WERI-Rb-1 (cell line): ENCODE measurements around the gene FARS2.

Experiments
- DNase-seq: peaks from one replicate; pipeline ENCODE4 v3.0.0-alpha.2; 2020
- H3K27ac ChIP-seq: fragments of 250-450 bp; sonication (Bioruptor Pico); 2 replicates; pipeline ENCODE4 v1.5.1; 2020; ENCODE audit warnings: mild to moderate bottlenecking, moderate library complexity
- H3K27me3 ChIP-seq: fragments of 250-450 bp; sonication (Bioruptor Pico); 2 replicates; pipeline ENCODE4 v1.5.1; 2021; ENCODE audit warnings: mild to moderate bottlenecking, low read depth, moderate library complexity; ENCODE audit not compliant: insufficient read depth, severe bottlenecking
- H3K36me3 ChIP-seq: fragments of 250-450 bp; sonication (Bioruptor Pico); 2 replicates; pipeline ENCODE4 v1.5.1; 2020; ENCODE audit warnings: mild to moderate bottlenecking, moderate library complexity
- H3K4me3 ChIP-seq: 2 replicates; pipeline ENCODE4 v1.5.1; 2011; ENCODE audit warnings: low read depth, mild to moderate bottlenecking, control low read depth, low read length
- H3K9me3 ChIP-seq: fragments of 250-450 bp; sonication (Bioruptor Pico); 2 replicates; pipeline ENCODE4 v1.5.1; 2021; ENCODE audit warnings: mild to moderate bottlenecking, moderate library complexity; ENCODE audit not compliant: severe bottlenecking
- TF ChIP-seq, protein P1 (sequence below): IDR thresholded peaks from 2 replicates; pipeline ENCODE4 v1.5.1; 2011; ENCODE audit warnings: low read depth, mild to moderate bottlenecking, control low read depth, inconsistent platforms, low read length

Gene FARS2

DNA sequence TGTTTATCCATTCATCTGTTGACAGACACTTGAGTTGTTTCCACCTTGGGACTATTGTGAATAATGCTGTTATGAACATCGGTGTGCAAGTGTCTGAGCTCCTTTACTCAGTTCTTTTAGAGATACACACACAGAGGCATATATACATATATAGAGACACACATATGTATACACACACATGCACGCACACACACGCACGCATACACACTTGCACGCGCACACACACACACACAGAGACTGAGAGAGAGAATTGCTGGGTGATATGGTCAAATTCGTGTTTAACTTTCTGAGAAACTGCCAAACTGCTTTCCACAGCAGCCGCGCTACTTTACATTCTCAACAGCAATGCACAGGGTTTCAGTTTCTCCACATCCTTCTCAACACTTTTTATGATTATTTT, 273.3 kb downstream of the FARS2 start:
- Histone ChIP-seq H3K27ac (no peak overlapping the region), H3K27me3 (no peaks in the 10 kb centered on the region), H3K4me3 (no peak overlapping the region), H3K9me3 (no peaks in the 10 kb centered on the region), H3K36me3 (no peaks in the 10 kb centered on the region)
- TF ChIP-seq, protein P1, sequence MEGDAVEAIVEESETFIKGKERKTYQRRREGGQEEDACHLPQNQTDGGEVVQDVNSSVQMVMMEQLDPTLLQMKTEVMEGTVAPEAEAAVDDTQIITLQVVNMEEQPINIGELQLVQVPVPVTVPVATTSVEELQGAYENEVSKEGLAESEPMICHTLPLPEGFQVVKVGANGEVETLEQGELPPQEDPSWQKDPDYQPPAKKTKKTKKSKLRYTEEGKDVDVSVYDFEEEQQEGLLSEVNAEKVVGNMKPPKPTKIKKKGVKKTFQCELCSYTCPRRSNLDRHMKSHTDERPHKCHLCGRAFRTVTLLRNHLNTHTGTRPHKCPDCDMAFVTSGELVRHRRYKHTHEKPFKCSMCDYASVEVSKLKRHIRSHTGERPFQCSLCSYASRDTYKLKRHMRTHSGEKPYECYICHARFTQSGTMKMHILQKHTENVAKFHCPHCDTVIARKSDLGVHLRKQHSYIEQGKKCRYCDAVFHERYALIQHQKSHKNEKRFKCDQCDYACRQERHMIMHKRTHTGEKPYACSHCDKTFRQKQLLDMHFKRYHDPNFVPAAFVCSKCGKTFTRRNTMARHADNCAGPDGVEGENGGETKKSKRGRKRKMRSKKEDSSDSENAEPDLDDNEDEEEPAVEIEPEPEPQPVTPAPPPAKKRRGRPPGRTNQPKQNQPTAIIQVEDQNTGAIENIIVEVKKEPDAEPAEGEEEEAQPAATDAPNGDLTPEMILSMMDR, result no peak
- DNase-seq, result no peak

DNA sequence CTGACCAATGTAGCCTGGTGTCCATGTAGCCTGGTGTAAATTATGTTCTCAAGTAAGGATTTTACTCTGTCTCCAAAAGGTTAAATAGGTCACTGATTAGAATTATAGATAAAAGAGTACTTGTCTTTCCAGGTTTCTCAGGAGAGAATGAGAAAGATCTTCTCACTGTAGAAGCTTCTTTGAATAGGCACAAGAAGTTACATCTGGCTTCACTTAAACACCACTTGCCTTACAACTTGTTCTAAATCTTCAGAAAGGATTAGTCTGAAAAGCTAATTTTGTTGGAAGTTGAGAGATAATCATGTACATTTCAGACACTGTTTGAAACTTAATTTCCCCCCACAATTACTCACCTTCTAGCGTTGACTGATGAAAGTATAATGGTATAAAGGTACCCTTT, 275.3 kb downstream of the FARS2 start:
- H3K36me3 ChIP-seq, result no peaks in the 10 kb centered on the region
- TF ChIP-seq, protein P1, result no peak
- no peak for DNase-seq
- H3K27ac ChIP-seq, result no peak overlapping the region
- H3K27me3 ChIP-seq, result no peaks in the 10 kb centered on the region
- H3K9me3 ChIP-seq, result no peaks in the 10 kb centered on the region
- no peak overlapping the region for H3K4me3 ChIP-seq

DNA sequence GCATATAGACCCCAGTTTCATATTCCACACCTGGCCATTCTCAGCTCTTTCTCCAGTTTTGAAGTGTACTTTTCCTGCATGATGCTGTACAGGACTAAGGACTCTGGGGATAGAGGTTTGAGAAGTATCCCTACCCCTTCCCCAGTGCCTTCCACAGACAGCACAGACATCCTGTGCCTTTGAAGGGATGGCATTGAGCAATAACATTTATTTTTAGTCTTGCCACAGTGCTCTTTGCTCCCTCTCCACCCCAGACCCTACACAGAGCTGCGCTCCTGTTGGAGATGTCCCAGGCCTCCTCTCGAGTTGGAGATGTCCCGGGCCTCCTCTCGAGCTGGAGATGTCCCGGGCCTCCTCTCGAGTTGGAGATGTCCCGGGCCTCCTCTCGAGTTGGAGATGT, 275.8 kb downstream of the FARS2 start:
- Histone ChIP-seq H3K36me3 (no peaks in the 10 kb centered on the region; the same call in 1 of the 2 replicates), H3K4me3 (no peak overlapping the region), H3K9me3 (no peaks in the 10 kb centered on the region), H3K27ac (no peak overlapping the region), H3K27me3 (no peaks in the 10 kb centered on the region)
- DNase-seq, result no peak
- TF ChIP-seq, protein P1, result no peak

DNA sequence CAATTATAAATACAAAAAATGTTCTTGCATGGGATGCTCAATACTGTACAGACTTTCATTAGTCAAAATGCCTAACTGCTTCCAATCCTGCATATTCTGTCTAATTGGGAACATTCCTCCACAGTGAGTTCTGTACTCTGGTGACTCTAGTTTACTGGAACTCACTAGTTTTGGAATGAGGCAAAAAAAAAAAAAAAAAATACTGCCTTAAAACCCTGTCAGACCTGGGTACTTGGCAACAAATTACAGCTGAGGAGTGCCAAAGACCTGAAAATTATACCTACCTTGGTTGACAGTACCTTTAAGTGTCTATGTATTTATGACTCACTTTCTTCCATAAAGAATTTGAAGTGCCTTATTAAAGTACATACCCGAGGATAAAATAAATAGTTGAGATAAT, 276.7 kb downstream of the FARS2 start:
- Histone ChIP-seq H3K27me3 (no peaks in the 10 kb centered on the region), H3K36me3 (no peaks in the 10 kb centered on the region; the same call in 1 of the 2 replicates), H3K27ac (no peak overlapping the region), H3K9me3 (no peaks in the 10 kb centered on the region), H3K4me3 (no peak overlapping the region)
- no peak for DNase-seq
- TF ChIP-seq, protein P1, result no peak

DNA sequence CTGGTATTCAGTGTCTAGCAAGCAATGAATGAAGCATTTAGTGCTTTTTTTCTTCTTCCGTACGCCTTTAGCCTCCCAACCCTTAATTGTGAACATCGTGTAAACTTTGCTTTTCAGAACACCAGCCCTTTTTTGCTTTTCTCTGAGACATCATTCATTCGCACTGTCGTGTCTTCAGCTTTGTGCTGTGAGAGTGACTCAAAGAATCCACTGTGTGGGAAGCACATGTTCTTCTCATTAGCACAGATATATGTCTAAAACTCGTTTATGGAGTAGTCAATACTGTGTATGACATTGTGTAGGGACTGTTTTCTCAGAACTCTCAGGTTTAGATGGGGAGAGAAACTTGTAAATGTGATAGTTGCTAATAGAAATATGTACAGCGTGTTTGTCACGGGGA, 279.1 kb downstream of the FARS2 start:
- no peaks in the 10 kb centered on the region for H3K27me3 ChIP-seq
- no peaks in the 10 kb centered on the region; the same call in 1 of the 2 replicates for H3K36me3 ChIP-seq
- no peaks in the 10 kb centered on the region for H3K9me3 ChIP-seq
- H3K4me3 ChIP-seq, result no peak overlapping the region
- TF ChIP-seq, protein P1, result no peak
- H3K27ac ChIP-seq, result no peak overlapping the region
- DNase-seq, result no peak

DNA sequence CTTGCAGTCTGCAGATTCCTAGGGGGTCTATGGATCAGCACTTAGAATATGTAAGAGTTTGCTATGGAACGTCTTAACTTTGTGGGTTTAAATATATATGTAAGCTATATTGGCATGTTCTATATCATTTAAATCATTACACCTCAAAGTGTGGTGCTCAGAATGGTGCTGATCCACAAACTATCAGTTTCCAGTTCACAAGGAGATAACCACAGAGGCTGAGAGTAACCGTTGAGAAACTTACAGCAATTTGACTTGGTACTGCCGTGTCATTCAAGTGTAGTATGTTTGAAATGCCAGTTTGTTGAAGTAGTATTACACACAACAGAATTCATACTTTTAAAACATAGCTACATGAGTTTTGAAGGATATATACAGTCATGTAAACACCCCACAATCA, 279.7 kb downstream of the FARS2 start:
- Histone ChIP-seq H3K9me3 (no peaks in the 10 kb centered on the region), H3K4me3 (no peak overlapping the region), H3K27me3 (no peaks in the 10 kb centered on the region), H3K27ac (no peak overlapping the region), H3K36me3 (no peaks in the 10 kb centered on the region; the same call in 1 of the 2 replicates)
- no peak for DNase-seq
- TF ChIP-seq, protein P1, result no peak
